Mammary microvascular endothelial cell (primary cell): ENCODE data around the gene FAM229B. TPM values are rescaled to one million over a fixed set of nuclear protein-coding genes. Genes with fewer than 3 reads are reported as not detected.

Experiments
- total RNA-seq: library from RNA; depleted of rRNA; stranded (reverse); fragments of >200 nt; gene quantifications from 2 replicates; pipeline ENCODE4 v1.2.3, GENCODE V29; 2015

The FAM229B gene, protein sequence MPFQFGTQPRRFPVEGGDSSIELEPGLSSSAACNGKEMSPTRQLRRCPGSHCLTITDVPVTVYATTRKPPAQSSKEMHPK
- total RNA-seq = 4.7 and 6.6 TPM in 2 replicates

DNA sequence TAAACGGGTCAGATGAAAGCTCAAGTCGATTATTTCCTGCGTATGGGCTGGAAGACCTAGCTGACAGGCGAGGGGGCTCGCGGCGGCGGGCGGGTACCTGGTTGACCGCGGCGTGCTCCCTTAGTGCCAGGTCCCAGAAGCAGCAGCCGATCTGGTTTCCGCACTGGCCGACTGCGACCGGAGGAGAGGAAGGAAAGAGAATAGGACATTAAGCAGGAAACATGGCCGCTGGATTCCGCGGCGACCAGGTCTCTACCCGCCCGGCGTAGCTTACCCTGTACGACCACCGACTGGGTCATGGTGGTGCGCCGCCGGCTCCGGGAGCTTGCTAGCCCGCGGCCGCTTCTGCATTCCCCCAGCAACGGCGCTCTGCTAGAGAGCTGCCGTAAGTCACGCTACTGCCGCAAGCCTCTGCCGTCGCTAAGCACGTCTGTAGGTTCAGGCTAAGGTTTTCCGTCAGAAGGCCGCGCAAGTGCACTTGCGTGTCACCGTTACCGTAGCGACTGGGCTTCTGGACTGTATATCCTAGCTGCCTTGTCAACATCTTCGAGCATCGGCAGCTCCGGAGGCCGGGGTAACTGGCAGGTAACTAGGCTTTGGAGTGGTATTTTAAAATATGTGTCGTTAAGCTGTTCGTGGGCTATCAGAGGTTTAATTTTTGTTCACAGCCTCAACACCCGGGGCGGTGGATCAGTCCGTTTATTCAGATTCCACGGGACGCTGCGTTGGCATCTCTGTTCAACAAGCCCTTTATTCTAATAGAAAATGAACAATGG, at the start of gene FAM229B, which contains the start of gene TUBE1:
FAM229B (plus strand) TSS at position 456 of the 776 bp plus-strand sequence. CDS start 11,693 bp downstream, outside the sequence.
TUBE1 (minus strand) TSS at position 347 of the 776 bp plus-strand sequence; CDS start at position 299, 48 bp downstream.

DNA sequence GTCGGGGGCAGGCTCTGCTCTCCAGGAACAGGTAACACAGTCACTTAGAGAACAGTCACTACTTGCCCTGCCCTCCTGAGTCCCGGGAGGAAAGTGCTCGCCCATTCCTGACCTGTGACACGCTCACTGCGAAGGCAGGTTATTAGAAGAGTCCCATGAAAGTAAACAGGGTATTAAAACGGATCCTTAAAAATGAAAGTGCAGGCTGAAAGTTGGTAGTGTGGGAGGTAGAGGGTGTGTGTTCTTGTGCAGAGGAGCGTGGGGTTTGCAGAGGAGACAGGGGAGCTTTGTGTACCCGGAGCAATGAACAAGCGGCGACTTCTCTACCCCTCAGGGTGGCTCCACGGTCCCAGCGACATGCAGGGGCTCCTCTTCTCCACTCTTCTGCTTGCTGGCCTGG, 33.4 kb upstream of the FAM229B start, which contains the start of gene CCN6:
CCN6 (plus strand) TSS at position 104 of the 400 bp plus-strand sequence; CDS start at position 358, 254 bp downstream.

Other genes with a start within 250 kb of the FAM229B start
- 148 and 193 TPM in 2 replicates for gene FYN, start 214.1 kb upstream of the FAM229B start, total RNA-seq
- not detected in 2 replicates for gene CCN6, start 33.5 kb upstream of the FAM229B start, total RNA-seq
- gene TUBE1, start 109 bp upstream of the FAM229B start, total RNA-seq = 13.3 and 15.7 TPM in 2 replicates
- gene LAMA4, start 167.0 kb downstream of the FAM229B start, total RNA-seq = 278 TPM in 2 replicates